ENCODE data around the gene CPNE8.

CPNE8 gene

DNA sequence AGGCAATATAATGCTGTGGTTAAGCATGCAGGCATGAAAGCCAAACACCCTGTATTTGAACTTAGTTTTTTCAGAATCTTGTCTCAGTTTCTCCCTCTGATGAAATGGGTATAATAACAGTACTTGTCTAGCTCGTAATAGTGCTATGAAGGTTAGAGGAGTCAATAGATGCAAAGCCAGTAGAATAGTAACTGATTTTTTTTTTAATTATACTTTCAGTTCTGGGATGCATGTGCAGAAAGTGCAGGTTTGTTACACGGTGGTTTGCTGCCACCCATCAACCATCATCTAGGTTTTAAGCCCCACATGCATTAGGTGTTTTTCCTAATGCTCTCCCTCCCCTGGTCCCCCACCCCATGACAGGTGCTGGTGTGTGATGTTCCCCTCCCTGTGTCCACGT, 87.4 kb downstream of the CPNE8 start:
- in situ Hi-C loops (cut with MboI; ENCODE audit: low pct_unique_long_range_greater_than_20kb, low sequenced_read_pairs, unreplicated experiment) = no loop called here
- DNase-seq (ENCODE audit: low spot score) = no peak
- TF ChIP-seq, protein P1, sequence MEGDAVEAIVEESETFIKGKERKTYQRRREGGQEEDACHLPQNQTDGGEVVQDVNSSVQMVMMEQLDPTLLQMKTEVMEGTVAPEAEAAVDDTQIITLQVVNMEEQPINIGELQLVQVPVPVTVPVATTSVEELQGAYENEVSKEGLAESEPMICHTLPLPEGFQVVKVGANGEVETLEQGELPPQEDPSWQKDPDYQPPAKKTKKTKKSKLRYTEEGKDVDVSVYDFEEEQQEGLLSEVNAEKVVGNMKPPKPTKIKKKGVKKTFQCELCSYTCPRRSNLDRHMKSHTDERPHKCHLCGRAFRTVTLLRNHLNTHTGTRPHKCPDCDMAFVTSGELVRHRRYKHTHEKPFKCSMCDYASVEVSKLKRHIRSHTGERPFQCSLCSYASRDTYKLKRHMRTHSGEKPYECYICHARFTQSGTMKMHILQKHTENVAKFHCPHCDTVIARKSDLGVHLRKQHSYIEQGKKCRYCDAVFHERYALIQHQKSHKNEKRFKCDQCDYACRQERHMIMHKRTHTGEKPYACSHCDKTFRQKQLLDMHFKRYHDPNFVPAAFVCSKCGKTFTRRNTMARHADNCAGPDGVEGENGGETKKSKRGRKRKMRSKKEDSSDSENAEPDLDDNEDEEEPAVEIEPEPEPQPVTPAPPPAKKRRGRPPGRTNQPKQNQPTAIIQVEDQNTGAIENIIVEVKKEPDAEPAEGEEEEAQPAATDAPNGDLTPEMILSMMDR (IDR thresholded peaks at IDR 0.05; ENCODE audit: extremely low read depth, insufficient read depth, missing control alignments) = no peak

DNA sequence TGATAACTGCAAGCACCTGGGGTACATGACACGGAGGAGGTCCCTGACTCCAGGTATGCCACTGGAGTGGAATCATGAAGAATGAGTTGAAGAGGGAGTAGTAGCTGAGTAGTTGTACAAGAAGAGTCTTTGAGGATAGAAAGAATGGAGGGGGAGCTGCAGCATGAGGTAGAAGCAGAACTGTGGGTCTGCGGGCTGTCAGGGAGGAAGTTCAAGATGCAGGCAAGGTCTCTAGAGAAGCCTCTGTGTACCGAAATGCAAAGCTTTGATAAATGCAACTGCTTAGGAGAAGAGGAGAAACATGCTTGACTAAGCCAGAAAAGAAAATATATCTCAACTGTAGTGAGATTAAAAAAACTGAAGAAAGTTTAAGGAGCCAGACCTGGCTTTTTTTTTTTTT, 91.5 kb downstream of the CPNE8 start:
- no peak for DNase-seq (ENCODE audit: low spot score)
- TF ChIP-seq, protein P1 (IDR thresholded peaks at IDR 0.05; ENCODE audit: extremely low read depth, insufficient read depth, missing control alignments) = no peak
- in situ Hi-C loops (cut with MboI; ENCODE audit: low pct_unique_long_range_greater_than_20kb, low sequenced_read_pairs, unreplicated experiment) = no loop called here

DNA sequence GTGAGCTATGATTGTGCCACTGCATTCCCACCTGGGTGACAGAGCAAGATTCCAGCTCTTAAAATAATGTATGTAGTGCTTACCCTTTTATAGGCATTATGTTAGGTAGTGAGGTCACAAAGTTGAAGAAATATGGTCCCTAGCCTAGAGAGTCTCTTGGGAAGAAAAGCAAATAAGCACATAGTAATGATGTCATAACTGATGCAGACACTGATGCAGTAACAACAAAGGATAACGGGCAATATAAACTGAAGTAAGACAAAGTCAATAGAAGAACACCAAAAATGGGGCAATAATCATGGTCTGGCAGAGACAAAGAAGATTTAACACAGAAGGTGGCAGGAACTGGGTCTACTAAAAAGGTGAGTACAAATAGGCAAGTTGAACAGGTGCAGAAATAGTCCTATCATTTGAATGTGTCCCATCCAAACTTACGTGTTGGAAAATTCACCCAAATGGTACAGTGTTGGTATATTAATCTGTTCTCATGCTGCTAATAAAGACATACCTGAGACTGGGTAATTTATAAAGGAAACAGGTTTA, 93.5 kb downstream of the CPNE8 start:
- TF ChIP-seq, protein P1 (IDR thresholded peaks at IDR 0.05; ENCODE audit: extremely low read depth, insufficient read depth, missing control alignments) = no peak
- no peak for DNase-seq (ENCODE audit: low spot score)
- in situ Hi-C loops (cut with MboI; ENCODE audit: low pct_unique_long_range_greater_than_20kb, low sequenced_read_pairs, unreplicated experiment) = no loop called here

DNA sequence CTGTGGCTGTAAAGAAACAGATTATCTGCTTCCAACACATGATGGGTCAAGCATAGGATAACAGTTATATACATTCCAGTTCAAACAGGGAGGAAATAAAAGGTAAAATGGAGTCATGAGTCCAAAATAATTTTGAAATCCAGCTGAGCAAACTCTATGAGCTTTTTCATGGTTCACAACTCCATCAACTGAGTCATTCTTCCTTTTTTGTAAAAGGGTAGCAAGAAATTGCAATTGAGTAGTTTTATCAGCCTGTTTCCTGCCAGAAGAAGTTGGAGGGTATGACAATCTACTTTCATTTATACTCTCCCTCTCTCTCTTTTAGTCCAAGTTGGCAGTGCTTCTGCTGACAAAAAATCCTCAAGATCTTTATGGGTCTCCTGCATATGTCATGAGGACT, 95.6 kb downstream of the CPNE8 start:
- TF ChIP-seq, protein P1 (IDR thresholded peaks at IDR 0.05; ENCODE audit: extremely low read depth, insufficient read depth, missing control alignments) = no peak
- in situ Hi-C loops (cut with MboI; ENCODE audit: low pct_unique_long_range_greater_than_20kb, low sequenced_read_pairs, unreplicated experiment) = no loop called here
- no peak for DNase-seq (ENCODE audit: low spot score)

DNA sequence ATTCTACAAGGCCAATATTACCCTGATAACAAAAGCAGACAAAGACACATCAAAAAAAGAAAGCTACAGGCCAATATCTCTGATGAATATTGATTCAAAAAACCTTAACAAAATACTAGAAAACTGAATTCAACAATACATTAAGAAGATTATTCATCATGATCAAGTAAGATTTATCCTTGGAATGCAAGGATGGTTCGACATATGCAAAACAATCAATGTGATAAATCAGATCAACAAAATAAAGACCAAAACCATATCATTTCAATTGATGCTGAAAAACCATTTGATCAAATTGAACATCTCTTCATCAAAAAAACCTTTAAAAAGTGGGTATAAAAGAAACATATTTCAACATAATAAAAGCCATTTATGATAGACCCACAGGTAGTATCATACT, 117.3 kb downstream of the CPNE8 start:
- in situ Hi-C loops (cut with MboI; ENCODE audit: low pct_unique_long_range_greater_than_20kb, low sequenced_read_pairs, unreplicated experiment) = no loop called here
- DNase-seq (ENCODE audit: low spot score) = no peak

DNA sequence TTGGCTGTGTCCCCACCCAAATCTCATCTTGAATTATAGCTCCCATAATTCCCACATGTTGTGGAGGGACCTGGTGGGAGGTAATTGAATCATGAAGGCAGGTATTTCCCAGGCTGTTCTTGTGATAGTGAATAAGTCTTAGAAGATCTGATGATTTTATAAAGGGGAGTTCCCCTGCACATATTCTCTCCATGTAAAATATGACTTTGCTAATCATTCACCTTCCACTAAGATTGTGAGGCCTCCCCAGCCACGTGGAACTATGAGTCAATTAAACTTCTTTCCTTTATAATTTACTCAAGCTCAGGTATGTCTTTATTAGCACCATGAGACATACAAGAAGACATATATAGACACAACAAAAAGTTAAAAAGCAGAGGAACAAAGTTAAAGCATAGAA, 120.0 kb downstream of the CPNE8 start:
- TF ChIP-seq, protein P1 (IDR thresholded peaks at IDR 0.05; ENCODE audit: extremely low read depth, insufficient read depth, missing control alignments) = no peak
- DNase-seq (ENCODE audit: low spot score) = no peak
- in situ Hi-C loops (cut with MboI; ENCODE audit: low pct_unique_long_range_greater_than_20kb, low sequenced_read_pairs, unreplicated experiment) = no loop called here

More for the DNA sequence above, 117.3 kb downstream of the CPNE8 start:
- TF ChIP-seq, protein P1 (IDR thresholded peaks at IDR 0.05; ENCODE audit: extremely low read depth, insufficient read depth, missing control alignments) = no peak

DNA sequence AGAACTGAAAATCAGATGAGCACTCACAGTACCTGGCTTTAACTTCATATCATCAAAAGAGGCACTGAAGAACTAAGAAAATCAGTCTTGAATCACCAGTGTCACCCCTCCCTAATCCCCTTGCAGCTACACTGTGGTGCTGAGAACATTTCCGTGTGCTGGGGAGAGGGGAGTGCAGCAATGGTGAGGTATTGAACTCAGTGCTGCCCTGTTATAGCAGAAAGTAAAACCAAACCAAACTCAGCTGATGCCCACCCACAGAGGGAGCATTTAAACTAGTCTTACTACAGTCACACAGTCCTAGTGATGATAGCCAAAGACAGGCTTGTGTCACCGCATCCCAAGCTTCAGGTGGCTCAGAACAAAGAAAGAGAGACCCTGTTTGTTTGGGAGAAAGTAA, 122.1 kb downstream of the CPNE8 start:
- in situ Hi-C loops (cut with MboI; ENCODE audit: low pct_unique_long_range_greater_than_20kb, low sequenced_read_pairs, unreplicated experiment) = no loop called here
- DNase-seq (ENCODE audit: low spot score) = no peak
- TF ChIP-seq, protein P1 (IDR thresholded peaks at IDR 0.05; ENCODE audit: extremely low read depth, insufficient read depth, missing control alignments) = no peak

Measured in GM13977 (cell line).